Upper lobe of left lung (tissue), 6 donors: ENCODE data around the gene ACTR3. TPM values are rescaled to one million over a fixed set of nuclear protein-coding genes. Genes with fewer than 3 reads are reported as not detected.

Source experiments
- ATAC-seq, 2 donors: fragments of 200-7000 bp; cut with Tn5 transposase; one replicate each; pipeline ENCODE4 v1.9.1; 2022; ENCODE audit warnings: mild to moderate bottlenecking in 2 of 2, moderate library complexity in 2 of 2; ENCODE audit not compliant: low FRiP score in 2 of 2
- DNase-seq, 2 donors: peaks; one replicate each; pipeline ENCODE4 v3.0.0-alpha.2; 2019 to 2020
- H3K27ac ChIP-seq, 4 donors: fragments of 200-600 bp; sonication (generic); one replicate each; pipeline ENCODE4 v1.5.1; 2016 to 2019
- H3K27me3 ChIP-seq, 4 donors: fragments of 200-600 bp; sonication (generic); one replicate each; pipeline ENCODE4 v1.5.1; 2017 to 2019
- H3K36me3 ChIP-seq, 4 donors: fragments of 200-600 bp; sonication (generic); one replicate each; pipeline ENCODE4 v1.5.1; 2016 to 2019
- H3K4me1 ChIP-seq, 4 donors: fragments of 200-600 bp; sonication (generic); one replicate each; pipeline ENCODE4 v1.5.1; 2018 to 2019
- H3K4me3 ChIP-seq, 4 donors: fragments of 200-600 bp; sonication (generic); one replicate each; pipeline ENCODE4 v1.5.1; 2017 to 2019; ENCODE audit warnings: mild to moderate bottlenecking in 2 of 4, moderate library complexity in 1 of 4
- H3K9me3 ChIP-seq, 4 donors: fragments of 200-600 bp; sonication (generic); one replicate each; pipeline ENCODE4 v1.5.1; 2018 to 2019
- EP300 ChIP-seq, 4 donors: sonication (generic); formaldehyde crosslinking; IDR thresholded peaks; one replicate each; pipeline ENCODE4 v1.5.1; 2017; ENCODE audit warnings: antibody characterized with exemption in 4 of 4, control low read depth in 2 of 4
- POLR2A ChIP-seq, 4 donors: fragments of 450-650 bp; IDR thresholded peaks; one replicate each; pipeline ENCODE4 v1.5.1; 2016 to 2017; ENCODE audit warnings: antibody characterized with exemption in 4 of 4, mild to moderate bottlenecking in 2 of 4
- POLR2AphosphoS5 ChIP-seq, 2 donors: sonication (generic); formaldehyde crosslinking; IDR thresholded peaks; one replicate each; pipeline ENCODE4 v1.5.1; 2017; ENCODE audit warnings: antibody characterized with exemption in 2 of 2
- WGBS, 2 donors: methylation state at CpG; one replicate each; pipeline ENCODE4 v1.1.5; 2017 to 2018; 5-methylcytosine and 5-hydroxymethylcytosine counted together
- total RNA-seq, 6 donors: library from RNA; depleted of rRNA in 4 of 6; stranded (reverse); fragments of >200 nt in 4 of 6; gene quantifications; one replicate each; pipeline versions ENCODE4 v1.1.0 to v1.2.1, GENCODE V29; 2016 to 2021
- TF ChIP-seq, protein P1 (sequence below), 6 experiments: fragments of 450-650 bp in 4 of 6; fragments of 200-600 bp in 2 of 6; sonication (generic) in 2 of 6; IDR thresholded peaks; one replicate each; pipeline ENCODE4 v1.5.1; 2016 to 2019; ENCODE audit warnings: antibody characterized with exemption in 6 of 6
- donor health status: DM: no; HTN: no; CAD: no; lungs with moderate emphysema.
- donor health status: DM: no; HTN: yes; CAD: no; lungs with severe emphysema.

Gene ACTR3
- total RNA-seq, 6 donors from 2014 or later = 79.6 to 304 (median 139) TPM

DNA sequence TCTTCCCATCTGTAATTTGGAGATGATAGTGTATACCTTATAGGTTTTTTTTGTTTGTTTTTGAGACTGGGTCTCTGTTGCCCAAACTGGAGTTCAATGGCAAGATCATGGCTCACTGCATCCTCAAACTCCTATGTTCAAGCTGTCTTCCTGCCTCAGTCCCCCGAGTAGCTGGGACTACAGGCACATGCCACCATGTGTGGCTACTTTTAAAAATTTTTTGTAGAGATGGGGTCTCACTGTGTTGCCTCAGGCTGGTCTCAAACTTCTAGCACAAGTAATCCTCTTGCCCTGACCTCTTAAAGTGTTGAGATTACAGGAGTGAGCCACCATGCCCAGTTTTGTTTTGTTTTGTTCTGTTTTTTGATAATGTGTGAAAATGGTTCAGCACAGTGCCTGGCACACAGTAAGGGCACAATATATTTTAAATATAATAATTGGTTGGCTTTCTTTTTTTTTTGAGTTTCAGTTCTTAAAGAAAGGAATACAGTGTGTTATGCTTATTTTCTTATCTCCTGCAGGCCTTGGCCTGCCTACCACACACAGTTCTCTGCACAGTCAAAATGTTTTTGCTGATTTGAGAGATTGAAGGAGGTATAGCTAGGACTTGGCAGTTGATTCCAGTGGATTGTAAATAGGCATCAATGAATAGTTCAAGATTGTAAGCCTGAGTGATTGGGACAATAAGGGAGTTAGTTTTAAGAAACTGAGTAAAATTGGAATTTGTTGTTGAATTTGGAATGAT, 6.1 kb downstream of the ACTR3 start:
- WGBS, 2 donors = 55 to 62% methylated on average over 1 of the region's 1 CpG
- no peak for ATAC-seq
- TF ChIP-seq, protein P1, sequence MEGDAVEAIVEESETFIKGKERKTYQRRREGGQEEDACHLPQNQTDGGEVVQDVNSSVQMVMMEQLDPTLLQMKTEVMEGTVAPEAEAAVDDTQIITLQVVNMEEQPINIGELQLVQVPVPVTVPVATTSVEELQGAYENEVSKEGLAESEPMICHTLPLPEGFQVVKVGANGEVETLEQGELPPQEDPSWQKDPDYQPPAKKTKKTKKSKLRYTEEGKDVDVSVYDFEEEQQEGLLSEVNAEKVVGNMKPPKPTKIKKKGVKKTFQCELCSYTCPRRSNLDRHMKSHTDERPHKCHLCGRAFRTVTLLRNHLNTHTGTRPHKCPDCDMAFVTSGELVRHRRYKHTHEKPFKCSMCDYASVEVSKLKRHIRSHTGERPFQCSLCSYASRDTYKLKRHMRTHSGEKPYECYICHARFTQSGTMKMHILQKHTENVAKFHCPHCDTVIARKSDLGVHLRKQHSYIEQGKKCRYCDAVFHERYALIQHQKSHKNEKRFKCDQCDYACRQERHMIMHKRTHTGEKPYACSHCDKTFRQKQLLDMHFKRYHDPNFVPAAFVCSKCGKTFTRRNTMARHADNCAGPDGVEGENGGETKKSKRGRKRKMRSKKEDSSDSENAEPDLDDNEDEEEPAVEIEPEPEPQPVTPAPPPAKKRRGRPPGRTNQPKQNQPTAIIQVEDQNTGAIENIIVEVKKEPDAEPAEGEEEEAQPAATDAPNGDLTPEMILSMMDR (IDR thresholded peaks at IDR 0.05) = no peak
- TF ChIP-seq EP300 (IDR thresholded peaks at IDR 0.05) = no peak
- no peak for TF ChIP-seq POLR2A (IDR thresholded peaks at IDR 0.05)
- TF ChIP-seq POLR2AphosphoS5 (IDR thresholded peaks at IDR 0.05) = no peak
- peaks cover 86 to 98% (median 93%) of the 10 kb centered on the region in 4 donors for H3K4me1 ChIP-seq
- no peak for DNase-seq
- H3K9me3 ChIP-seq = no peaks in the 10 kb centered on the region
- no peak overlapping the region for H3K4me3 ChIP-seq
- peaks cover 0 to 5% (median 0%) of the 10 kb centered on the region in 4 donors for H3K36me3 ChIP-seq
- H3K27ac ChIP-seq = no peak overlapping the region
- no peaks in the 10 kb centered on the region for H3K27me3 ChIP-seq

DNA sequence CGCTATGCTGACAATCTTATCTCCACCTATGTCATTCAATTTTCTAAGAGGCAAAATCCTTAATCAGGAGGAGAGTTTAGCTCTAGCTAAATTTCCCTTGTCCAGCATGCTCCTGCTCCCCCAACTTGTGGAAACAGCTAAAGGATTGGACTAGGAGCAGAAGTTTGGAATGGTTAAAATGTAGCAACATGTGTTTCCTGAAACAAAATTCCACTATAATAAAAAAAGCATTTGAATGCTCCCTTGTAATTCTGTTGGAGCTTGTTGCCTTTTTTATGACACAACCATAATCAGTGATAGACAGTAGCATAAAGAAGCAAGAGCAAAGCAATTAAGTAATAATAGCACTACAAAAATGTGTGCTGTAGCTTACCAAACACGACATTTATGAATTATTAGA, 6.9 kb downstream of the ACTR3 start:
- Histone ChIP-seq H3K27me3 (no peaks in the 10 kb centered on the region), H3K9me3 (no peaks in the 10 kb centered on the region), H3K27ac (no peak overlapping the region), H3K4me3 (no peak overlapping the region), H3K36me3 (peaks cover 0 to 5% (median 0%) of the 10 kb centered on the region in 4 donors), H3K4me1 (peaks cover 85 to 96% (median 91%) of the 10 kb centered on the region in 4 donors)
- ATAC-seq (no peak), DNase-seq (no peak)
- no peak for TF ChIP-seq EP300 (IDR thresholded peaks at IDR 0.05)
- TF ChIP-seq POLR2A (IDR thresholded peaks at IDR 0.05) = no peak
- WGBS, 2 donors = 44 to 47% methylated on average over 2 of the region's 2 CpGs

DNA sequence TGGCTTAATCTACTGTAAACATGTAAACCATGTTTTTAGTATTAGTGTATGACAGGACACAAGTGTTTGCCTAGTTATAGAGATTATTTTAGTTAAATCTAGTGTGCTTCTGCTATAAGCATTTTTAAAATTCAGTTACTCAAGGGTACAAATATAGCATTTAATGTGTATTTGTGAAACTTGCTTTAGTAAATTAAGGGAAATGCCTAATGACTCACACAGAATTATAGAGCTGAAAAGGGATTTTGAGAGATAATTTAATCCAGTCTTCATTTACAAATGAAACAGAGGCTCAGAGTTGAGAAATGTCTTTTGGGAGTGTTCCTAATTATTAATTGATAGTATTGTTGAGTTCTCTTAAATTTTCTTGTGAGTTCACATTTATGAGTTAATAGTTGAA, 8.2 kb downstream of the ACTR3 start:
- no peaks in the 10 kb centered on the region for H3K27me3 ChIP-seq
- no peak for ATAC-seq
- peaks cover 80 to 94% (median 90%) of the 10 kb centered on the region in 4 donors for H3K4me1 ChIP-seq
- peaks cover 0 to 5% (median 0%) of the 10 kb centered on the region in 4 donors for H3K36me3 ChIP-seq
- no peaks in the 10 kb centered on the region for H3K9me3 ChIP-seq
- no peak overlapping the region for H3K4me3 ChIP-seq
- no peak for DNase-seq
- TF ChIP-seq POLR2AphosphoS5 (IDR thresholded peaks at IDR 0.05) (no peak), POLR2A (IDR thresholded peaks at IDR 0.05) (no peak), EP300 (IDR thresholded peaks at IDR 0.05) (no peak)
- TF ChIP-seq, protein P1 (IDR thresholded peaks at IDR 0.05) = no peak
- H3K27ac ChIP-seq = no peak overlapping the region

DNA sequence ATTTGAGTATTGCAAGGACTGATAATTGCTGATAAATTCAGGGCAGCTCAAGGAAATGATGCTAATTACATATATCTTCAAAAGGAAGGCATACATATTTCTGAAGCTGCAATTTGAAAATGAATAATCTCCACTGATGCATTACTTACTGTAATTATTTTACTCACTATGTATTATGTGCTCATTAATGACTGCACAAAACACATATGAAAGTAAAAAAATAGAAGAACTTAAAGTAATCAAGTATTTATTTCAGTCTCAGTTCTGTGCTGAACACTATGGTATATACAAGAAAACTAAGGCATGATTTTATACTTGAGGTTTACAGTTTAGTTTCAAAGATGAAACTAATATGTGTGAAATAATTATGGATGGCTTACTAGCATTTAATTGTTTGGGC, 9.3 kb downstream of the ACTR3 start:
- H3K9me3 ChIP-seq = no peaks in the 10 kb centered on the region
- DNase-seq (no peak), ATAC-seq (no peak)
- H3K27ac ChIP-seq = no peak overlapping the region
- TF ChIP-seq EP300 (IDR thresholded peaks at IDR 0.05) = no peak
- no peak for TF ChIP-seq POLR2A (IDR thresholded peaks at IDR 0.05)
- TF ChIP-seq, protein P1 (IDR thresholded peaks at IDR 0.05) = no peak
- no peak for TF ChIP-seq POLR2AphosphoS5 (IDR thresholded peaks at IDR 0.05)
- H3K4me1 ChIP-seq = peaks cover 75 to 94% (median 89%) of the 10 kb centered on the region in 4 donors
- no peaks in the 10 kb centered on the region for H3K27me3 ChIP-seq
- no peak overlapping the region for H3K4me3 ChIP-seq
- H3K36me3 ChIP-seq = peaks cover 0 to 5% (median 0%) of the 10 kb centered on the region in 4 donors

DNA sequence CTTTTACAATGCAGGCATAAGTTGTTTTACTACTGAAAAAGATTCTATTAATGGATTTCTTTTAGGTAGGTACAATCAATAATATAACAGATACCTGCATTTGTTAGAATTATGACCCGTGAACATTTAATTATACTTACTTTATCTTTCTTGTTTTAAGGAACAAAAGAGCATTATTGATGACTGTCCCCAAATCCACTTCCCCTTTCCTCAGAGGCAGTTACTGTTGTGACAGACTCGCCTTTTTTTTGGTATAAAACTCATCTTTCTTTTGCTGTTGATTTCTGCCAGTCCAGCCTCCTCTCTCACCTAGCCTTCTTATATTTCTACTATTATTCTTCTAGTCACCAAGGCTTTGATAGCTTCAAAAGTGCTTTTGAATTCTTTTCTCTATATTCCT, 12.1 kb downstream of the ACTR3 start:
- Histone ChIP-seq H3K4me3 (no peak overlapping the region), H3K9me3 (no peaks in the 10 kb centered on the region), H3K4me1 (peaks cover 50 to 76% (median 74%) of the 10 kb centered on the region in 4 donors), H3K27ac (no peak overlapping the region), H3K27me3 (no peaks in the 10 kb centered on the region), H3K36me3 (no peaks in the 10 kb centered on the region)
- no peak for DNase-seq
- TF ChIP-seq POLR2AphosphoS5 (IDR thresholded peaks at IDR 0.05) = no peak
- TF ChIP-seq EP300 (IDR thresholded peaks at IDR 0.05) = no peak
- no peak for TF ChIP-seq POLR2A (IDR thresholded peaks at IDR 0.05)
- TF ChIP-seq, protein P1 (IDR thresholded peaks at IDR 0.05) = no peak
- 29 to 55% methylated on average over 2 of the region's 2 CpGs for WGBS, 2 donors
- no peak for ATAC-seq
